Bronchial epithelial cell (primary cell): ENCODE measurements around the gene KCNMB2. TPM values are rescaled to one million over a fixed set of nuclear protein-coding genes. Genes with fewer than 3 reads are reported as not detected.

ENCODE experiments used
- DNase-seq: peaks from one replicate; pipeline ENCODE4 v3.0.0-alpha.2; 2010; ENCODE audit warnings: low read depth
- FAIRE-seq: peaks from 2 replicates; lab custom pipeline; 2011; peaks lifted over from hg19 to GRCh38; lab: Jason Lieb, UNC
- H3K27me3 ChIP-seq: 2 replicates; pipeline ENCODE4 v1.5.1; 2011; ENCODE audit warnings: low read length; ENCODE audit not compliant: control insufficient read depth, insufficient read depth
- H3K36me3 ChIP-seq: 2 replicates; pipeline ENCODE4 v1.5.1; 2011; ENCODE audit warnings: low read length; ENCODE audit not compliant: control insufficient read depth, insufficient read depth
- H3K4me3 ChIP-seq: 2 replicates; pipeline ENCODE4 v1.5.1; 2011; ENCODE audit warnings: mild to moderate bottlenecking, low read depth, low read length, control low read depth
- total RNA-seq: library from RNA; depleted of rRNA; stranded (reverse); fragments of >200 nt; gene quantifications from 2 replicates; pipeline ENCODE4 v1.2.1, GENCODE V29; 2014
- TF ChIP-seq, protein P1 (sequence below): IDR thresholded peaks from 2 replicates; pipeline ENCODE4 v1.5.1; 2011; ENCODE audit warnings: mild to moderate bottlenecking, moderate library complexity, low read length, control low read depth, inconsistent platforms; ENCODE audit not compliant: insufficient read depth, severe bottlenecking

The KCNMB2 gene
- total RNA-seq, 1 donor from 2014 or later, result not detected

GRCh38 chr3:178875157-178875556, 338.9 kb downstream of the KCNMB2 start:
- H3K27me3 ChIP-seq, result no peaks in the 10 kb centered on the region
- no peak overlapping the region for H3K4me3 ChIP-seq
- no peaks in the 10 kb centered on the region for H3K36me3 ChIP-seq
- TF ChIP-seq, protein P1, sequence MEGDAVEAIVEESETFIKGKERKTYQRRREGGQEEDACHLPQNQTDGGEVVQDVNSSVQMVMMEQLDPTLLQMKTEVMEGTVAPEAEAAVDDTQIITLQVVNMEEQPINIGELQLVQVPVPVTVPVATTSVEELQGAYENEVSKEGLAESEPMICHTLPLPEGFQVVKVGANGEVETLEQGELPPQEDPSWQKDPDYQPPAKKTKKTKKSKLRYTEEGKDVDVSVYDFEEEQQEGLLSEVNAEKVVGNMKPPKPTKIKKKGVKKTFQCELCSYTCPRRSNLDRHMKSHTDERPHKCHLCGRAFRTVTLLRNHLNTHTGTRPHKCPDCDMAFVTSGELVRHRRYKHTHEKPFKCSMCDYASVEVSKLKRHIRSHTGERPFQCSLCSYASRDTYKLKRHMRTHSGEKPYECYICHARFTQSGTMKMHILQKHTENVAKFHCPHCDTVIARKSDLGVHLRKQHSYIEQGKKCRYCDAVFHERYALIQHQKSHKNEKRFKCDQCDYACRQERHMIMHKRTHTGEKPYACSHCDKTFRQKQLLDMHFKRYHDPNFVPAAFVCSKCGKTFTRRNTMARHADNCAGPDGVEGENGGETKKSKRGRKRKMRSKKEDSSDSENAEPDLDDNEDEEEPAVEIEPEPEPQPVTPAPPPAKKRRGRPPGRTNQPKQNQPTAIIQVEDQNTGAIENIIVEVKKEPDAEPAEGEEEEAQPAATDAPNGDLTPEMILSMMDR, result no peak
- DNase-seq (no peak), FAIRE-seq (no peak)

GRCh38 chr3:178875836-178876235, 339.6 kb downstream of the KCNMB2 start:
- DNase-seq, result no peak
- TF ChIP-seq, protein P1, result no peak
- H3K4me3 ChIP-seq, result no peak overlapping the region
- no peaks in the 10 kb centered on the region for H3K27me3 ChIP-seq
- no peaks in the 10 kb centered on the region for H3K36me3 ChIP-seq
- FAIRE-seq, result no peak

DNA sequence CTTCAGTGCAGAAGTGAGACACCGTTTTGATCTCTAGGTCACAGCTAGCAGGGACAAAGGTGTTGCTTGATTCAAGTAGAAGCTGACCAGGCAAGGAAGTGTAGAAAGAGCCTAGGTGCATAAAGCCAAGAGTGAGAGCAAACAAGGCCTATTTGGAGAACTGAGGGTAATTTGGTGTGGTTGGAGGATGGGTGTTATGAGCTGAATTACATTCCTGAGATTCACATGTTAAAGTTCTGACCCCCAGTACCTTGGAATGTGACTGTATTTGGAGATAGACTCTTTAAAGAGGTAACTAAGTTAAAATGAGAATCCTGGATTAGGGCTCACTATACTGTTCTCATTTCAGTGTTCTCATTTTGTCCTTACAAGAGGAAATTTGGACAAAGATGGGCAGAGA, 344.0 kb downstream of the KCNMB2 start:
- FAIRE-seq (no peak), DNase-seq (no peak)

More for the DNA sequence above, 344.0 kb downstream of the KCNMB2 start:
- H3K4me3 ChIP-seq, result no peak overlapping the region
- TF ChIP-seq, protein P1, result no peak
- no peaks in the 10 kb centered on the region for H3K36me3 ChIP-seq
- H3K27me3 ChIP-seq, result no peaks in the 10 kb centered on the region
